H1 (cell line): ENCODE data around the gene FCRL6. TPM values are rescaled to one million over a fixed set of nuclear protein-coding genes. Genes with fewer than 3 reads are reported as not detected.

Experiments
- CTCF ChIA-PET: fragments of 300-600 bp; sonication (Branson Sonifier 250); formaldehyde crosslinking; loops from one replicate; lab custom pipeline; 2021; ENCODE audit not compliant: partially characterized antibody; lab: Charles Lee
- POLR2A ChIA-PET: fragments of 300-600 bp; sonication (Branson Sonifier 250); formaldehyde crosslinking; loops from one replicate; lab custom pipeline; 2021; ENCODE audit warnings: inconsistent platforms; ENCODE audit not compliant: partially characterized antibody; lab: Charles Lee
- DNase-seq, 2 experiments: peaks; one replicate each; pipeline versions ENCODE4 v3.0.0 to v3.0.0-alpha.2; 2010 to 2022; ENCODE audit warnings: low spot score in 2 of 2, low read depth in 1 of 2, mixed read lengths in 1 of 2
- FAIRE-seq: peaks from 2 replicates; lab custom pipeline; 2011; peaks lifted over from hg19 to GRCh38; lab: Jason Lieb, UNC
- H2AFZ ChIP-seq: 2 replicates; pipeline ENCODE4 v1.8.1; 2012; ENCODE audit warnings: low read length, inconsistent platforms
- H2AK5ac ChIP-seq: 2 replicates; pipeline ENCODE4 v1.6.1; 2013; ENCODE audit warnings: low read depth, low read length
- H2BK120ac ChIP-seq: replicated peaks from 2 replicates; pipeline ENCODE3; 2013; ENCODE audit warnings: low read depth, low read length, inconsistent platforms
- H2BK12ac ChIP-seq: 2 replicates; pipeline ENCODE4 v1.6.1; 2013; ENCODE audit warnings: low read depth, low read length
- H2BK15ac ChIP-seq: 2 replicates; pipeline ENCODE4 v1.6.1; 2013; ENCODE audit warnings: low read length
- H2BK20ac ChIP-seq: 2 replicates; pipeline ENCODE4 v1.6.1; 2013; ENCODE audit warnings: low read length
- H2BK5ac ChIP-seq: 2 replicates; pipeline ENCODE4 v1.6.1; 2013; ENCODE audit warnings: low read depth, low read length
- H3K14ac ChIP-seq: 2 replicates; pipeline ENCODE4 v1.6.1; 2013; ENCODE audit warnings: inconsistent platforms; ENCODE audit not compliant: insufficient read length
- H3K18ac ChIP-seq: 2 replicates; pipeline ENCODE4 v1.6.1; 2013; ENCODE audit warnings: low read length; ENCODE audit errors: extremely low read depth
- H3K23ac ChIP-seq: 2 replicates; pipeline ENCODE4 v1.6.1; 2013; ENCODE audit warnings: inconsistent platforms; ENCODE audit not compliant: insufficient read length
- H3K23me2 ChIP-seq: 2 replicates; pipeline ENCODE4 v1.6.1; 2013; ENCODE audit warnings: low read depth, low read length
- H3K27ac ChIP-seq: 2 replicates; pipeline ENCODE4 v1.6.1; 2011; ENCODE audit warnings: low read depth, low read length, inconsistent platforms
- H3K27me3 ChIP-seq, 4 experiments: replicated peaks in 1 of 4; 1 replicate in 1 of 4; 2 replicates in 3 of 4; pipeline versions ENCODE4 v1.6.1 to v1.8.1; 2011 to 2013; ENCODE audit warnings: low read length in 3 of 4, mild to moderate bottlenecking in 3 of 4, inconsistent platforms in 2 of 4, mixed read lengths in 2 of 4, moderate library complexity in 1 of 4; ENCODE audit not compliant: control insufficient read depth in 3 of 4, insufficient read depth in 3 of 4; ENCODE audit errors: extremely low read depth in 1 of 4
- H3K36me3 ChIP-seq, 4 experiments: 2 replicates each; pipeline versions ENCODE4 v1.6.1 to v1.8.1; 2011 to 2013; ENCODE audit warnings: mild to moderate bottlenecking in 4 of 4, low read length in 3 of 4, moderate library complexity in 2 of 4, control low read depth in 1 of 4, inconsistent platforms in 1 of 4; ENCODE audit not compliant: insufficient read depth in 4 of 4, control insufficient read depth in 2 of 4
- H3K4ac ChIP-seq: replicated peaks from 2 replicates; pipeline ENCODE3; 2013; ENCODE audit warnings: low read length, low read depth, mixed read lengths, inconsistent platforms; ENCODE audit not compliant: insufficient read length
- H3K4me1 ChIP-seq, 4 experiments: replicated peaks in 1 of 4; 1 replicate in 1 of 4; 2 replicates in 3 of 4; pipeline versions ENCODE4 v1.6.1 to v1.8.1; 2011 to 2013; ENCODE audit warnings: low read length in 3 of 4, inconsistent platforms in 2 of 4, mixed read lengths in 1 of 4; ENCODE audit not compliant: insufficient read depth in 4 of 4, control insufficient read depth in 3 of 4
- H3K4me2 ChIP-seq, 2 experiments: 2 replicates each; pipeline versions ENCODE4 v1.6.1 to v1.8.1; 2011 to 2013; ENCODE audit warnings: low read depth in 2 of 2, low read length in 2 of 2, control low read depth in 1 of 2, inconsistent platforms in 1 of 2, mild to moderate bottlenecking in 1 of 2; ENCODE audit not compliant: insufficient read depth in 1 of 2
- H3K4me3 ChIP-seq, 4 experiments: fragments of 200-600, 300-600 bp in 1 of 4; sonication (generic), shearing (Covaris generic), sonication (Bioruptor Twin) in 1 of 4; 2 replicates each; pipeline versions ENCODE4 v1.5.1 to v1.8.1; 2011 to 2016; ENCODE audit warnings: low read length in 4 of 4, low read depth in 3 of 4, control low read depth in 2 of 4, inconsistent platforms in 2 of 4, mild to moderate bottlenecking in 2 of 4, mixed read lengths in 1 of 4, moderate library complexity in 1 of 4; ENCODE audit not compliant: insufficient read depth in 2 of 4; ENCODE audit errors: extremely low read depth in 1 of 4
- H3K56ac ChIP-seq: replicated peaks from 2 replicates; pipeline ENCODE3; 2013; ENCODE audit warnings: low read depth, mild to moderate bottlenecking, mixed read lengths, low read length, inconsistent platforms; ENCODE audit not compliant: insufficient read length
- H3K79me1 ChIP-seq: 2 replicates; pipeline ENCODE4 v1.6.1; 2013; ENCODE audit warnings: low read depth, low read length, control low read depth
- H3K79me2 ChIP-seq, 2 experiments: 2 replicates each; pipeline versions ENCODE4 v1.6.1 to v1.8.1; 2012 to 2013; ENCODE audit warnings: low read length in 2 of 2, mild to moderate bottlenecking in 2 of 2, inconsistent platforms in 1 of 2; ENCODE audit not compliant: insufficient read depth in 2 of 2, control insufficient read depth in 1 of 2
- H3K9ac ChIP-seq, 4 experiments: replicated peaks in 1 of 4; 1 replicate in 1 of 4; 2 replicates in 3 of 4; pipeline versions ENCODE4 v1.6.1 to v1.8.1; 2011 to 2013; ENCODE audit warnings: low read depth in 3 of 4, low read length in 3 of 4, control low read depth in 2 of 4, mild to moderate bottlenecking in 2 of 4, moderate library complexity in 2 of 4, inconsistent platforms in 1 of 4; ENCODE audit errors: extremely low read depth in 1 of 4
- H3K9me3 ChIP-seq, 2 experiments: 2 replicates each; pipeline versions ENCODE4 v1.6.1 to v1.8.1; 2012 to 2013; ENCODE audit warnings: mild to moderate bottlenecking in 2 of 2, moderate library complexity in 2 of 2, control low read depth in 1 of 2, inconsistent platforms in 1 of 2, low read depth in 1 of 2, low read length in 1 of 2, mixed read lengths in 1 of 2; ENCODE audit not compliant: insufficient read depth in 2 of 2
- H4K20me1 ChIP-seq, 2 experiments: replicated peaks in 1 of 2; 2 replicates each; pipeline versions ENCODE3 to v1.8.1; 2011 to 2013; ENCODE audit warnings: inconsistent platforms in 2 of 2, low read length in 2 of 2, mild to moderate bottlenecking in 1 of 2; ENCODE audit not compliant: insufficient read depth in 2 of 2, control insufficient read depth in 1 of 2
- H4K5ac ChIP-seq: 2 replicates; pipeline ENCODE4 v1.6.1; 2013; ENCODE audit warnings: low read length, low read depth, mixed read lengths, inconsistent platforms; ENCODE audit not compliant: insufficient read length
- H4K8ac ChIP-seq: 2 replicates; pipeline ENCODE4 v1.8.0; 2013; ENCODE audit warnings: mild to moderate bottlenecking, moderate library complexity, low read length, inconsistent platforms; ENCODE audit not compliant: insufficient read depth; ENCODE audit errors: extremely low read depth
- H4K91ac ChIP-seq: replicated peaks from 2 replicates; pipeline ENCODE3; 2013; ENCODE audit warnings: low read length, mixed read lengths, inconsistent platforms; ENCODE audit not compliant: insufficient read length
- ASH2L ChIP-seq: fragments of 200-600, 300-600 bp; sonication (generic); IDR thresholded peaks from one replicate; pipeline ENCODE4 v1.7.1; 2017; ENCODE audit warnings: low read length
- CHD2 ChIP-seq: IDR thresholded peaks from 2 replicates; pipeline ENCODE4 v1.6.1; 2012; ENCODE audit warnings: low read length, improper control_type of control experiment
- CTBP2 ChIP-seq: IDR thresholded peaks from 2 replicates; pipeline ENCODE4 v1.7.0; 2011; ENCODE audit warnings: borderline replicate concordance, mild to moderate bottlenecking, moderate library complexity, mixed read lengths, low read length; ENCODE audit not compliant: insufficient read depth, insufficient read length
- EZH2 ChIP-seq: fragments of 200-600 bp; sonication (generic); IDR thresholded peaks from 2 replicates; pipeline ENCODE4 v1.7.1; 2012; ENCODE audit warnings: low read depth, mild to moderate bottlenecking, moderate library complexity, low read length, inconsistent platforms; ENCODE audit not compliant: severe bottlenecking
- JUND ChIP-seq: IDR thresholded peaks from 2 replicates; pipeline ENCODE4 v1.6.1; 2011; ENCODE audit warnings: mild to moderate bottlenecking, improper control_type of control experiment, low read length
- KDM1A ChIP-seq: fragments of 200-600, 300-600 bp; sonication (generic); IDR thresholded peaks from 2 replicates; pipeline ENCODE4 v1.7.1; 2016; ENCODE audit warnings: mild to moderate bottlenecking, low read length, borderline replicate concordance
- KDM4A ChIP-seq: IDR thresholded peaks from one replicate; pipeline ENCODE4 v1.7.1; 2012; ENCODE audit warnings: low read depth, mild to moderate bottlenecking, moderate library complexity, low read length, inconsistent platforms; ENCODE audit not compliant: severe bottlenecking
- MAX ChIP-seq: IDR thresholded peaks from 2 replicates; pipeline ENCODE4 v1.6.1; 2012; ENCODE audit warnings: inconsistent platforms
- RBBP5 ChIP-seq: IDR thresholded peaks from 2 replicates; pipeline ENCODE4 v1.7.1; 2012; ENCODE audit warnings: low read depth, mild to moderate bottlenecking, inconsistent platforms, low read length, moderate library complexity, borderline replicate concordance
- SUZ12 ChIP-seq: fragments of 200-600 bp; sonication (generic); IDR thresholded peaks from 2 replicates; pipeline ENCODE4 v1.6.1; 2012; ENCODE audit warnings: mild to moderate bottlenecking, inconsistent platforms, low read length, moderate library complexity, mixed read lengths
- TAF7 ChIP-seq: optimal IDR thresholded peaks from 2 replicates; pipeline ENCODE3; 2011; ENCODE audit warnings: low read depth, mild to moderate bottlenecking, inconsistent platforms, low read length, moderate library complexity, borderline replicate concordance
- WGBS, 2 experiments: shearing (Covaris generic) in 1 of 2; methylation state at CpG; one replicate each; pipeline versions ENCODE4 v1.1.6 to v1.1.7; 2013 to 2015; ENCODE audit warnings: low lambda C conversion rate in 2 of 2, mixed read lengths in 2 of 2, inconsistent platforms in 1 of 2, low coverage in 1 of 2, missing lambda C conversion rate in 1 of 2; ENCODE audit not compliant: insufficient replicate concordance in 2 of 2, insufficient coverage in 1 of 2, insufficient read length in 1 of 2; ENCODE audit errors: extremely low coverage in 1 of 2, missing lambda C conversion rate in 1 of 2; 5-methylcytosine and 5-hydroxymethylcytosine counted together
- polyA plus RNA-seq, 7 experiments: library from polyadenylated mRNA; depleted of rRNA in 3 of 7; stranded (reverse) in 5 of 7; unstranded in 2 of 7; fragments of >200 nt in 5 of 7; fragments of 200-250 nt in 2 of 7; gene quantifications; 1 replicate in 5 of 7; 2 replicates in 1 of 7; 4 replicates in 1 of 7; pipeline versions ENCODE4 v1.2.1 to v1.2.3, GENCODE V29; 2011 to 2013; ENCODE audit warnings: missing spikeins in 2 of 7, mixed read lengths in 2 of 7
- total RNA-seq: library from RNA; stranded (reverse); fragmentation: NEBNext Ultra II Directional; extraction: Animal tissue kit (Norgen Biotek cat#: 25700); gene quantifications from 2 replicates; pipeline ENCODE4 v1.2.1, GENCODE V29; 2021

The FCRL6 gene
- total and polyA plus RNA-seq, 2 of the 8 experiments (the other 6 are each of a cell fraction or from before 2014, with no cell fraction given): not detected

GRCh38 chr1:159854693-159855192 is 52.6 kb downstream of the FCRL6 start:
- Histone ChIP-seq H2AFZ (peak overlapping the region; percentile 38), H3K56ac (no peak overlapping the region), H3K23ac (no peak overlapping the region), H3K9me3 (no peaks in the 10 kb centered on the region; a peak in 1 of 4 replicates), H3K23me2 (peaks cover 10% of the 10 kb centered on the region; the same call in 1 of the 2 replicates), H3K79me1 (no peaks in the 10 kb centered on the region), H3K4me1 (no peaks in the 10 kb centered on the region), H3K18ac (peak overlapping the region; percentile 82; the same call in 1 of the 2 replicates), H2BK15ac (no peak overlapping the region), H2BK12ac (no peak overlapping the region), H2AK5ac (no peak overlapping the region), H4K20me1 (no peaks in the 10 kb centered on the region), H3K4me2 (peak overlapping the region; percentile 59 to 90), H2BK120ac (no peak overlapping the region), H3K9ac (peak overlapping the region in 1 of 4 experiments; percentile 16; a peak in 2 of 7 replicates), H3K4me3 (peak overlapping the region; percentile 38 to 84 (median 53)), H3K4ac (no peak overlapping the region), H4K91ac (no peak overlapping the region), H3K36me3 (no peaks in the 10 kb centered on the region), H2BK20ac (no peak overlapping the region), H2BK5ac (no peak overlapping the region), H3K27me3 (peaks cover 7 to 33% (median 24%) of the 10 kb centered on the region in 4 experiments), H4K5ac (no peak overlapping the region), H3K14ac (no peak overlapping the region), H3K79me2 (no peaks in the 10 kb centered on the region), H3K27ac (no peak overlapping the region), H4K8ac (peak overlapping the region; percentile 45; the same call in 1 of the 2 replicates)
- TF ChIP-seq ASH2L (peak; percentile 3), EZH2 (peak; percentile 66), RBBP5 (0 out of 2 replicates have a peak, but pooled peaks have one; percentile 71), KDM1A (no peak), SUZ12 (peak; percentile 64), JUND (no peak), MAX (0 out of 2 replicates have a peak, but pooled peaks have one; percentile 14), CHD2 (no peak), TAF7 (no peak), KDM4A (peak; percentile 85), CTBP2 (no peak)
- ChIA-PET CTCF (interaction anchor here (0.7 to 8.4 kb wide), 6 partner anchors 24 to 153 kb away, joined by 3 to 107 read pairs (median 4); partner anchors contain the start of genes DUSP23 and SLAMF8), POLR2A (no interaction called here)
- 4% methylated on average over 49 of the region's 59 CpGs; no CpG with 5 or more reads in 1 of the 2 experiments for WGBS, 2 experiments
- DNase-seq (peak in 1 of 2 experiments; percentile 73), FAIRE-seq (no peak)
